PC-9 (cell line): ENCODE measurements around the gene NUFIP2.

Experiments
- CTCF ChIP-seq: fragments of 200-600 bp; sonication (generic); conservative IDR thresholded peaks from 2 replicates; pipeline ENCODE4 v1.6.1; 2017; ENCODE audit warnings: mixed run types, antibody characterized with exemption, mild to moderate bottlenecking, moderate library complexity
- EZH2 ChIP-seq: fragments of 200-600 bp; sonication (generic); IDR thresholded peaks from 2 replicates; pipeline ENCODE4 v1.8.0; 2017; ENCODE audit warnings: antibody characterized with exemption, low read depth

DNA sequence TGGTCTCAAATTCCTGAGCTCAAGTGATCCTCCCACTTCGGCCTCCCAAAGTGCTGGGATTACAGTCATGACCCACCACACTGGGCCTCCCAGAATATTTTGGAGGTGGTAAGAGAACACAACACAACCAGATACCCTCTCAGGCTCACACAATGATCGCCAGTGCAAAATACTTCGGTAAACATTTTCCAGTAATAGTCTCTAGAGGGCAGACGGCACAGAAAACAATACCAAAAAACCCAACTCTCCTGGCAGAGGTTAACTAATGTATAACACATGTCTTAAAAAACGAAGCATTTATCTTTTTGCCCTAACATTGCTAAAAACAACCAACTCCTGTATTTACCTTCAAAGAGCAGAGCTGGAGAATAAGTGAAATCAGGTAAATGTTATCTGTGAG, 10.5 kb downstream of the NUFIP2 start:
- TF ChIP-seq CTCF (no peak), EZH2 (no peak)
